H1 (cell line): ENCODE data around the gene TMEM63C. TPM values are rescaled to one million over a fixed set of nuclear protein-coding genes. Genes with fewer than 3 reads are reported as not detected.

ENCODE experiments used
- CTCF ChIA-PET: fragments of 300-600 bp; sonication (Branson Sonifier 250); formaldehyde crosslinking; loops from one replicate; lab custom pipeline; 2021; ENCODE audit not compliant: partially characterized antibody; lab: Charles Lee
- POLR2A ChIA-PET: fragments of 300-600 bp; sonication (Branson Sonifier 250); formaldehyde crosslinking; loops from one replicate; lab custom pipeline; 2021; ENCODE audit warnings: inconsistent platforms; ENCODE audit not compliant: partially characterized antibody; lab: Charles Lee
- DNase-seq, 2 experiments: peaks; one replicate each; pipeline versions ENCODE4 v3.0.0 to v3.0.0-alpha.2; 2010 to 2022; ENCODE audit warnings: low spot score in 2 of 2, low read depth in 1 of 2, mixed read lengths in 1 of 2
- FAIRE-seq: peaks from 2 replicates; lab custom pipeline; 2011; peaks lifted over from hg19 to GRCh38; lab: Jason Lieb, UNC
- H2AFZ ChIP-seq: 2 replicates; pipeline ENCODE4 v1.8.1; 2012; ENCODE audit warnings: low read length, inconsistent platforms
- H2AK5ac ChIP-seq: 2 replicates; pipeline ENCODE4 v1.6.1; 2013; ENCODE audit warnings: low read depth, low read length
- H2BK120ac ChIP-seq: replicated peaks from 2 replicates; pipeline ENCODE3; 2013; ENCODE audit warnings: low read depth, low read length, inconsistent platforms
- H2BK12ac ChIP-seq: 2 replicates; pipeline ENCODE4 v1.6.1; 2013; ENCODE audit warnings: low read depth, low read length
- H2BK15ac ChIP-seq: 2 replicates; pipeline ENCODE4 v1.6.1; 2013; ENCODE audit warnings: low read length
- H2BK20ac ChIP-seq: 2 replicates; pipeline ENCODE4 v1.6.1; 2013; ENCODE audit warnings: low read length
- H2BK5ac ChIP-seq: 2 replicates; pipeline ENCODE4 v1.6.1; 2013; ENCODE audit warnings: low read depth, low read length
- H3K14ac ChIP-seq: 2 replicates; pipeline ENCODE4 v1.6.1; 2013; ENCODE audit warnings: inconsistent platforms; ENCODE audit not compliant: insufficient read length
- H3K18ac ChIP-seq: 2 replicates; pipeline ENCODE4 v1.6.1; 2013; ENCODE audit warnings: low read length; ENCODE audit errors: extremely low read depth
- H3K23ac ChIP-seq: 2 replicates; pipeline ENCODE4 v1.6.1; 2013; ENCODE audit warnings: inconsistent platforms; ENCODE audit not compliant: insufficient read length
- H3K23me2 ChIP-seq: 2 replicates; pipeline ENCODE4 v1.6.1; 2013; ENCODE audit warnings: low read depth, low read length
- H3K27ac ChIP-seq: 2 replicates; pipeline ENCODE4 v1.6.1; 2011; ENCODE audit warnings: low read depth, low read length, inconsistent platforms
- H3K27me3 ChIP-seq, 4 experiments: replicated peaks in 1 of 4; 1 replicate in 1 of 4; 2 replicates in 3 of 4; pipeline versions ENCODE4 v1.6.1 to v1.8.1; 2011 to 2013; ENCODE audit warnings: low read length in 3 of 4, mild to moderate bottlenecking in 3 of 4, inconsistent platforms in 2 of 4, mixed read lengths in 2 of 4, moderate library complexity in 1 of 4; ENCODE audit not compliant: control insufficient read depth in 3 of 4, insufficient read depth in 3 of 4; ENCODE audit errors: extremely low read depth in 1 of 4
- H3K36me3 ChIP-seq, 4 experiments: 2 replicates each; pipeline versions ENCODE4 v1.6.1 to v1.8.1; 2011 to 2013; ENCODE audit warnings: mild to moderate bottlenecking in 4 of 4, low read length in 3 of 4, moderate library complexity in 2 of 4, control low read depth in 1 of 4, inconsistent platforms in 1 of 4; ENCODE audit not compliant: insufficient read depth in 4 of 4, control insufficient read depth in 2 of 4
- H3K4ac ChIP-seq: replicated peaks from 2 replicates; pipeline ENCODE3; 2013; ENCODE audit warnings: low read length, low read depth, mixed read lengths, inconsistent platforms; ENCODE audit not compliant: insufficient read length
- H3K4me1 ChIP-seq, 4 experiments: replicated peaks in 1 of 4; 1 replicate in 1 of 4; 2 replicates in 3 of 4; pipeline versions ENCODE4 v1.6.1 to v1.8.1; 2011 to 2013; ENCODE audit warnings: low read length in 3 of 4, inconsistent platforms in 2 of 4, mixed read lengths in 1 of 4; ENCODE audit not compliant: insufficient read depth in 4 of 4, control insufficient read depth in 3 of 4
- H3K4me2 ChIP-seq, 2 experiments: 2 replicates each; pipeline versions ENCODE4 v1.6.1 to v1.8.1; 2011 to 2013; ENCODE audit warnings: low read depth in 2 of 2, low read length in 2 of 2, control low read depth in 1 of 2, inconsistent platforms in 1 of 2, mild to moderate bottlenecking in 1 of 2; ENCODE audit not compliant: insufficient read depth in 1 of 2
- H3K4me3 ChIP-seq, 4 experiments: fragments of 200-600, 300-600 bp in 1 of 4; sonication (generic), shearing (Covaris generic), sonication (Bioruptor Twin) in 1 of 4; 2 replicates each; pipeline versions ENCODE4 v1.5.1 to v1.8.1; 2011 to 2016; ENCODE audit warnings: low read length in 4 of 4, low read depth in 3 of 4, control low read depth in 2 of 4, inconsistent platforms in 2 of 4, mild to moderate bottlenecking in 2 of 4, mixed read lengths in 1 of 4, moderate library complexity in 1 of 4; ENCODE audit not compliant: insufficient read depth in 2 of 4; ENCODE audit errors: extremely low read depth in 1 of 4
- H3K56ac ChIP-seq: replicated peaks from 2 replicates; pipeline ENCODE3; 2013; ENCODE audit warnings: low read depth, mild to moderate bottlenecking, mixed read lengths, low read length, inconsistent platforms; ENCODE audit not compliant: insufficient read length
- H3K79me1 ChIP-seq: 2 replicates; pipeline ENCODE4 v1.6.1; 2013; ENCODE audit warnings: low read depth, low read length, control low read depth
- H3K79me2 ChIP-seq, 2 experiments: 2 replicates each; pipeline versions ENCODE4 v1.6.1 to v1.8.1; 2012 to 2013; ENCODE audit warnings: low read length in 2 of 2, mild to moderate bottlenecking in 2 of 2, inconsistent platforms in 1 of 2; ENCODE audit not compliant: insufficient read depth in 2 of 2, control insufficient read depth in 1 of 2
- H3K9ac ChIP-seq, 4 experiments: replicated peaks in 1 of 4; 1 replicate in 1 of 4; 2 replicates in 3 of 4; pipeline versions ENCODE4 v1.6.1 to v1.8.1; 2011 to 2013; ENCODE audit warnings: low read depth in 3 of 4, low read length in 3 of 4, control low read depth in 2 of 4, mild to moderate bottlenecking in 2 of 4, moderate library complexity in 2 of 4, inconsistent platforms in 1 of 4; ENCODE audit errors: extremely low read depth in 1 of 4
- H3K9me3 ChIP-seq, 2 experiments: 2 replicates each; pipeline versions ENCODE4 v1.6.1 to v1.8.1; 2012 to 2013; ENCODE audit warnings: mild to moderate bottlenecking in 2 of 2, moderate library complexity in 2 of 2, control low read depth in 1 of 2, inconsistent platforms in 1 of 2, low read depth in 1 of 2, low read length in 1 of 2, mixed read lengths in 1 of 2; ENCODE audit not compliant: insufficient read depth in 2 of 2
- H4K20me1 ChIP-seq, 2 experiments: replicated peaks in 1 of 2; 2 replicates each; pipeline versions ENCODE3 to v1.8.1; 2011 to 2013; ENCODE audit warnings: inconsistent platforms in 2 of 2, low read length in 2 of 2, mild to moderate bottlenecking in 1 of 2; ENCODE audit not compliant: insufficient read depth in 2 of 2, control insufficient read depth in 1 of 2
- H4K5ac ChIP-seq: 2 replicates; pipeline ENCODE4 v1.6.1; 2013; ENCODE audit warnings: low read length, low read depth, mixed read lengths, inconsistent platforms; ENCODE audit not compliant: insufficient read length
- H4K8ac ChIP-seq: 2 replicates; pipeline ENCODE4 v1.8.0; 2013; ENCODE audit warnings: mild to moderate bottlenecking, moderate library complexity, low read length, inconsistent platforms; ENCODE audit not compliant: insufficient read depth; ENCODE audit errors: extremely low read depth
- H4K91ac ChIP-seq: replicated peaks from 2 replicates; pipeline ENCODE3; 2013; ENCODE audit warnings: low read length, mixed read lengths, inconsistent platforms; ENCODE audit not compliant: insufficient read length
- BACH1 ChIP-seq: IDR thresholded peaks from 2 replicates; pipeline ENCODE4 v1.6.1; 2012; ENCODE audit warnings: low read length, improper control_type of control experiment
- BRCA1 ChIP-seq: IDR thresholded peaks from 2 replicates; pipeline ENCODE4 v1.6.1; 2012; ENCODE audit warnings: low read depth, low read length, improper control_type of control experiment
- CBX8 ChIP-seq: fragments of 300-800, 300-1000 bp; sonication (generic); IDR thresholded peaks from 2 replicates; pipeline ENCODE4 v1.7.1; 2016; ENCODE audit warnings: low read depth, low read length, borderline replicate concordance
- CHD2 ChIP-seq: IDR thresholded peaks from 2 replicates; pipeline ENCODE4 v1.6.1; 2012; ENCODE audit warnings: low read length, improper control_type of control experiment
- CTBP2 ChIP-seq: IDR thresholded peaks from 2 replicates; pipeline ENCODE4 v1.7.0; 2011; ENCODE audit warnings: borderline replicate concordance, mild to moderate bottlenecking, moderate library complexity, mixed read lengths, low read length; ENCODE audit not compliant: insufficient read depth, insufficient read length
- EGR1 ChIP-seq: IDR thresholded peaks from 2 replicates; pipeline ENCODE4 v1.6.1; 2011; ENCODE audit warnings: low read depth, low read length, borderline replicate concordance
- HDAC6 ChIP-seq: IDR thresholded peaks from one replicate; pipeline ENCODE4 v1.7.1; 2012; ENCODE audit warnings: low read depth, mild to moderate bottlenecking, inconsistent platforms, low read length, moderate library complexity
- KDM5A ChIP-seq: fragments of 200-600 bp; IDR thresholded peaks from 2 replicates; pipeline ENCODE4 v1.7.1; 2012; ENCODE audit warnings: mild to moderate bottlenecking, low read length, inconsistent platforms, mixed read lengths
- PHF8 ChIP-seq: fragments of 200-600 bp; sonication (generic); conservative IDR thresholded peaks from 2 replicates; pipeline ENCODE4 v1.7.1; 2012; ENCODE audit warnings: low read depth, mild to moderate bottlenecking, inconsistent platforms, low read length, moderate library complexity
- RNF2 ChIP-seq: fragments of 200-900, 300-1000 bp; sonication (generic); IDR thresholded peaks from 2 replicates; pipeline ENCODE4 v1.7.1; 2016; ENCODE audit warnings: borderline replicate concordance, low read depth, mild to moderate bottlenecking, antibody characterized with exemption, low read length; ENCODE audit not compliant: poor library complexity, severe bottlenecking; ENCODE audit errors: missing control alignments
- SIX5 ChIP-seq: IDR thresholded peaks from 2 replicates; pipeline ENCODE4 v1.6.1; 2011; ENCODE audit warnings: mild to moderate bottlenecking, low read depth, low read length
- SP1 ChIP-seq: IDR thresholded peaks from 2 replicates; pipeline ENCODE4 v1.6.1; 2011; ENCODE audit warnings: low read depth, low read length
- SP4 ChIP-seq: IDR thresholded peaks from 2 replicates; pipeline ENCODE4 v1.6.1; 2012; ENCODE audit warnings: low read length, inconsistent platforms
- TBP ChIP-seq: IDR thresholded peaks from 2 replicates; pipeline ENCODE4 v1.6.1; 2011; ENCODE audit warnings: low read depth, low read length, improper control_type of control experiment
- WGBS, 2 experiments: shearing (Covaris generic) in 1 of 2; methylation state at CpG; one replicate each; pipeline versions ENCODE4 v1.1.6 to v1.1.7; 2013 to 2015; ENCODE audit warnings: low lambda C conversion rate in 2 of 2, mixed read lengths in 2 of 2, inconsistent platforms in 1 of 2, low coverage in 1 of 2, missing lambda C conversion rate in 1 of 2; ENCODE audit not compliant: insufficient replicate concordance in 2 of 2, insufficient coverage in 1 of 2, insufficient read length in 1 of 2; ENCODE audit errors: extremely low coverage in 1 of 2, missing lambda C conversion rate in 1 of 2; 5-methylcytosine and 5-hydroxymethylcytosine counted together
- polyA plus RNA-seq, 7 experiments: library from polyadenylated mRNA; depleted of rRNA in 3 of 7; stranded (reverse) in 5 of 7; unstranded in 2 of 7; fragments of >200 nt in 5 of 7; fragments of 200-250 nt in 2 of 7; gene quantifications; 1 replicate in 5 of 7; 2 replicates in 1 of 7; 4 replicates in 1 of 7; pipeline versions ENCODE4 v1.2.1 to v1.2.3, GENCODE V29; 2011 to 2013; ENCODE audit warnings: missing spikeins in 2 of 7, mixed read lengths in 2 of 7
- total RNA-seq: library from RNA; stranded (reverse); fragmentation: NEBNext Ultra II Directional; extraction: Animal tissue kit (Norgen Biotek cat#: 25700); gene quantifications from 2 replicates; pipeline ENCODE4 v1.2.1, GENCODE V29; 2021
- TF ChIP-seq, protein P1 (sequence below): IDR thresholded peaks from 2 replicates; pipeline ENCODE4 v1.6.1; 2012; ENCODE audit warnings: inconsistent platforms

Gene TMEM63C
- total and polyA plus RNA-seq, 2 of the 8 experiments (the other 6 are each of a cell fraction or from before 2014, with no cell fraction given), result 3.0 to 7.6 TPM

DNA sequence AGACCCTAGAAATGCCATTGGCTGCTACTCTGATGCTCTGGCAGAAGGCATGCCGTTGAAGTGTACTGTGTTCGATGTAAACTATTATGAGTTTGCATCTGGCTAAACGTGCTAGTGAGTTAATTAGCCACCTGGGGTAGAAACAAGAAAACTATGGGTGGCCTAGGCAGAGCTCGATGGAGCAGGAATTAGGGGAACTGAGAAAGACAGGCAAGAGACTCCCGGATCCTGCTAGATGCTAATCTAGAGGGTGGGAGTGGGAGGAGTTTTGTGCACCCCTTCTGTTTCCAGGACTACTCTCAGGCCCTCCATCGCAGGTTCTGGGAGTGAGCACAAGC, 32.0 kb downstream of the TMEM63C start:
- WGBS, 2 experiments, result 62% methylated on average over 6 of the region's 6 CpGs; no CpG with 5 or more reads in 1 of the 2 experiments
- H2AFZ ChIP-seq, result no peak overlapping the region
- H3K56ac ChIP-seq, result no peak overlapping the region
- no peak overlapping the region for H3K9ac ChIP-seq
- no peaks in the 10 kb centered on the region for H3K36me3 ChIP-seq
- H4K20me1 ChIP-seq, result peaks cover 0 to 3% of the 10 kb centered on the region in 2 experiments
- no peaks in the 10 kb centered on the region for H3K9me3 ChIP-seq
- no peak overlapping the region for H3K23ac ChIP-seq
- H3K14ac ChIP-seq, result no peak overlapping the region
- no peak overlapping the region for H2BK20ac ChIP-seq
- no peak overlapping the region for H2BK12ac ChIP-seq
- H3K79me1 ChIP-seq, result no peaks in the 10 kb centered on the region
- no peak overlapping the region for H3K18ac ChIP-seq
- no peak overlapping the region for H4K5ac ChIP-seq
- ChIA-PET CTCF (interaction anchor here (0.6 to 19.8 kb wide), 43 partner anchors 10 to 356 kb away, joined by 3 to 233 read pairs (median 6); partner anchors contain the start of genes NGB, TMEM63C and ZDHHC22), POLR2A (interaction anchor here (0.7 to 1.7 kb wide), 6 partner anchors 9 to 71 kb away, joined by 3 to 9 read pairs (median 4); no protein-coding TSS in a partner anchor)
- no peak overlapping the region for H2AK5ac ChIP-seq
- no peaks in the 10 kb centered on the region for H3K27me3 ChIP-seq
- H3K27ac ChIP-seq, result no peak overlapping the region
- H2BK15ac ChIP-seq, result no peak overlapping the region
- no peak overlapping the region for H4K91ac ChIP-seq
- no peak overlapping the region for H4K8ac ChIP-seq
- H3K4me3 ChIP-seq, result no peak overlapping the region
- H3K79me2 ChIP-seq, result no peaks in the 10 kb centered on the region
- peaks cover 2 to 7% (median 4%) of the 10 kb centered on the region in 4 experiments; a peak in 6 of 7 replicates for H3K4me1 ChIP-seq
- no peak overlapping the region for H3K4me2 ChIP-seq
- FAIRE-seq (no peak), DNase-seq (no peak)
- no peak overlapping the region for H2BK120ac ChIP-seq
- H2BK5ac ChIP-seq, result no peak overlapping the region
- H3K23me2 ChIP-seq, result no peaks in the 10 kb centered on the region
- no peak overlapping the region for H3K4ac ChIP-seq
- TF ChIP-seq SP1 (no peak), PHF8 (no peak), BACH1 (no peak), EGR1 (no peak), CBX8 (no peak), CHD2 (no peak), TBP (no peak), KDM5A (no peak), HDAC6 (no peak), RNF2 (no peak), SIX5 (no peak), SP4 (no peak), BRCA1 (no peak), CTBP2 (no peak)
- TF ChIP-seq, protein P1, sequence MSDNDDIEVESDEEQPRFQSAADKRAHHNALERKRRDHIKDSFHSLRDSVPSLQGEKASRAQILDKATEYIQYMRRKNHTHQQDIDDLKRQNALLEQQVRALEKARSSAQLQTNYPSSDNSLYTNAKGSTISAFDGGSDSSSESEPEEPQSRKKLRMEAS, result no peak
